ENCODE data around the gene NSD2.

NSD2 gene

GRCh38 chr4:1939664-1940509, 68.7 kb downstream of the NSD2 start:
- H3K4me3 ChIP-seq (ENCODE audit: insufficient read depth, low read depth, low read length, poor library complexity, severe bottlenecking): no peak overlapping the region
- no peaks in the 10 kb centered on the region for H3K27me3 ChIP-seq (replicated peaks; ENCODE audit: control insufficient read depth, insufficient read depth, low read length, poor library complexity, severe bottlenecking)
- H3K27ac ChIP-seq (ENCODE audit: insufficient read depth, low read length, poor library complexity, severe bottlenecking): no peak overlapping the region
- H3K4me1 ChIP-seq (ENCODE audit: control insufficient read depth, insufficient read depth, low read length, poor library complexity, severe bottlenecking): no peaks in the 10 kb centered on the region
- peaks cover 29% of the 10 kb centered on the region for H3K36me3 ChIP-seq (ENCODE audit: control insufficient read depth, insufficient read depth, low read length)
- no peak for DNase-seq
- no peaks in the 10 kb centered on the region for H3K9me3 ChIP-seq (ENCODE audit: control insufficient read depth, low read length)

- Histone ChIP-seq H3K36me3 (ENCODE audit: control insufficient read depth, insufficient read depth, low read length) (peaks cover 24% of the 10 kb centered on the region), H3K27me3 (replicated peaks; ENCODE audit: control insufficient read depth, insufficient read depth, low read length, poor library complexity, severe bottlenecking) (no peaks in the 10 kb centered on the region), H3K4me3 (ENCODE audit: insufficient read depth, low read depth, low read length, poor library complexity, severe bottlenecking) (no peak overlapping the region), H3K27ac (ENCODE audit: insufficient read depth, low read length, poor library complexity, severe bottlenecking) (no peak overlapping the region), H3K9me3 (ENCODE audit: control insufficient read depth, low read length) (no peaks in the 10 kb centered on the region), H3K4me1 (ENCODE audit: control insufficient read depth, insufficient read depth, low read length, poor library complexity, severe bottlenecking) (no peaks in the 10 kb centered on the region)
- DNase-seq: no peak
These were observed 69.4 kb downstream of the NSD2 start for GRCh38 chr4:1940566-1940965.

- Histone ChIP-seq H3K9me3 (ENCODE audit: control insufficient read depth, low read length) (no peaks in the 10 kb centered on the region), H3K4me1 (ENCODE audit: control insufficient read depth, insufficient read depth, low read length, poor library complexity, severe bottlenecking) (no peaks in the 10 kb centered on the region), H3K27ac (ENCODE audit: insufficient read depth, low read length, poor library complexity, severe bottlenecking) (no peak overlapping the region), H3K4me3 (ENCODE audit: insufficient read depth, low read depth, low read length, poor library complexity, severe bottlenecking) (no peak overlapping the region), H3K27me3 (replicated peaks; ENCODE audit: control insufficient read depth, insufficient read depth, low read length, poor library complexity, severe bottlenecking) (no peaks in the 10 kb centered on the region), H3K36me3 (ENCODE audit: control insufficient read depth, insufficient read depth, low read length) (peaks cover 16% of the 10 kb centered on the region)
- no peak for DNase-seq
These were observed 72.7 kb downstream of the NSD2 start for GRCh38 chr4:1943928-1944327.

GRCh38 chr4:1945124-1945895, 74.1 kb downstream of the NSD2 start:
- Histone ChIP-seq H3K9me3 (ENCODE audit: control insufficient read depth, low read length) (no peaks in the 10 kb centered on the region), H3K4me3 (ENCODE audit: insufficient read depth, low read depth, low read length, poor library complexity, severe bottlenecking) (no peak overlapping the region)
- DNase-seq: no peak

DNA sequence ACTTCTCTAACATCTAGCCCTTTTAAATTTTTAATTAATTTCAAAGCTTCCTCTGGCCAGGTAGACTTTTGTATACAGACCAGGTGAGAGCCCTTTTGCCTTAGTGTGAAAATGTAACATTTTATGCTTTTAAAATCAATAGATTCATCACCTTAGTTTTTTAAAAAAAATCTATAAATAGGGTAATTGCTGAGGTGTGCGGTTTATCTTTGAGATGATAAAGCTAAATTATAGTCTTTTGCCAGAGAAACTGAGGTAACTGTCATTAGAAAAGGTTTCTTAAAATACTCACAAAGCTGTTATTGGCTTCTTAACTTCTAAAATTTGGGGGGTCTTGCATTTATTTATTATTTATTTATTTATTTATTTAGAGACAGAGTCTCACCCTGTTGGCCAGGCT, 74.7 kb downstream of the NSD2 start:
- DNase-seq: no peak
- Histone ChIP-seq H3K27me3 (replicated peaks; ENCODE audit: control insufficient read depth, insufficient read depth, low read length, poor library complexity, severe bottlenecking) (no peaks in the 10 kb centered on the region), H3K4me3 (ENCODE audit: insufficient read depth, low read depth, low read length, poor library complexity, severe bottlenecking) (no peak overlapping the region), H3K4me1 (ENCODE audit: control insufficient read depth, insufficient read depth, low read length, poor library complexity, severe bottlenecking) (no peaks in the 10 kb centered on the region), H3K27ac (ENCODE audit: insufficient read depth, low read length, poor library complexity, severe bottlenecking) (no peak overlapping the region), H3K36me3 (ENCODE audit: control insufficient read depth, insufficient read depth, low read length) (peaks cover 12% of the 10 kb centered on the region), H3K9me3 (ENCODE audit: control insufficient read depth, low read length) (no peaks in the 10 kb centered on the region)

More at GRCh38 chr4:1945124-1945895, 74.1 kb downstream of the NSD2 start:
- Histone ChIP-seq H3K36me3 (ENCODE audit: control insufficient read depth, insufficient read depth, low read length) (peaks cover 12% of the 10 kb centered on the region), H3K4me1 (ENCODE audit: control insufficient read depth, insufficient read depth, low read length, poor library complexity, severe bottlenecking) (no peaks in the 10 kb centered on the region), H3K27me3 (replicated peaks; ENCODE audit: control insufficient read depth, insufficient read depth, low read length, poor library complexity, severe bottlenecking) (no peaks in the 10 kb centered on the region), H3K27ac (ENCODE audit: insufficient read depth, low read length, poor library complexity, severe bottlenecking) (no peak overlapping the region)

DNA sequence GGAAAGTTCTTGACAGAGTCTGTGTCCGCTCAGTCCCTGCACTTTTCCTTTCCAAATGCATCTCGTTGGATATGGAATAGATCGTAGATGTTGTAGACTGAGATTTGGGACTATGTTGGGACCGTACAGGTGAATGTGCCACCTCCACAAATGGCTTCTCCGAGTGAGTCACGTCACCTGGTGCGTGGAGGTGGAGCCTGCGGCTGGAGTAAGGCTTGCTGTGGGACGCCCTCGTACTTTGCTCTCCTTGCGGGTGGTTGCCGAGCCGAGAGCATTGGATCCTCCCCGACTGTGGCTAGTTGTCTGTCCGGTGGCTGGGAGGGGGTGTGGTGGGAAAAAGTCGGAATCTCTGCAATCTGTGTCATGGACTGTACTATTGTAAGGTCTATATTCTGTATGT, 77.0 kb downstream of the NSD2 start:
- Histone ChIP-seq H3K4me1 (ENCODE audit: control insufficient read depth, insufficient read depth, low read length, poor library complexity, severe bottlenecking) (no peaks in the 10 kb centered on the region), H3K27me3 (replicated peaks; ENCODE audit: control insufficient read depth, insufficient read depth, low read length, poor library complexity, severe bottlenecking) (no peaks in the 10 kb centered on the region), H3K9me3 (ENCODE audit: control insufficient read depth, low read length) (no peaks in the 10 kb centered on the region), H3K36me3 (ENCODE audit: control insufficient read depth, insufficient read depth, low read length) (peaks cover 9% of the 10 kb centered on the region), H3K4me3 (ENCODE audit: insufficient read depth, low read depth, low read length, poor library complexity, severe bottlenecking) (no peak overlapping the region), H3K27ac (ENCODE audit: insufficient read depth, low read length, poor library complexity, severe bottlenecking) (no peak overlapping the region)
- no peak for DNase-seq

DNA sequence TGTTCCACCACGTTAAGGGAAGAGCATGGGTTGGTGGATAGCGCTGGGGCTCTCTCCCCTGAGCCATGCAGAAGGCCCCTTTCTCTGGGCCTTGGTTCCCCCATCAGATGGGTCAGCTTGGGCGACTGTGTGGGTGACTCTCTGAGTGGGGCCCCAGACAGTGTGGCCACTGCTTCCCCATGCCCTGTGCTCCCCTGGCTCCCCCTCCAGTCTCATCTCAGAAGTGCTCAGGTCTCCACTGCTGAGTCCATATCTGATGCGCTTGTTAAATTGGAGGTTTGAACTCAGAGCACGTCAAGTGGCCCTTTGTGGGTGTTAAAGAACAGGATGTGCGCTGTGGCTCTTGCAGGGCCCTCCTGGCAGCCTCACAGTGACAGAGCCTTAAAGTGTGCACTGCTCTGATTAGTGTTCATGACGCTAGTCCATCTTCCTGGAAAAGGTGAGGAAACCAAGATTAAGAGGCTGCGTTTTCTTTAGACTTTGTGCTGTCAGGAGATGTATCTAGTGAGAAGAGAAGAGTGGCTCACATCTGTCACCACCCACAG, 77.8 kb downstream of the NSD2 start:
- DNase-seq: no peak
- no peaks in the 10 kb centered on the region for H3K4me1 ChIP-seq (ENCODE audit: control insufficient read depth, insufficient read depth, low read length, poor library complexity, severe bottlenecking)
- H3K27me3 ChIP-seq (replicated peaks; ENCODE audit: control insufficient read depth, insufficient read depth, low read length, poor library complexity, severe bottlenecking): no peaks in the 10 kb centered on the region
- H3K36me3 ChIP-seq (ENCODE audit: control insufficient read depth, insufficient read depth, low read length): peaks cover 13% of the 10 kb centered on the region
- H3K27ac ChIP-seq (ENCODE audit: insufficient read depth, low read length, poor library complexity, severe bottlenecking): no peak overlapping the region
- H3K9me3 ChIP-seq (ENCODE audit: control insufficient read depth, low read length): no peaks in the 10 kb centered on the region
- no peak overlapping the region for H3K4me3 ChIP-seq (ENCODE audit: insufficient read depth, low read depth, low read length, poor library complexity, severe bottlenecking)

- Histone ChIP-seq H3K4me3 (ENCODE audit: insufficient read depth, low read depth, low read length, poor library complexity, severe bottlenecking) (no peak overlapping the region), H3K27ac (ENCODE audit: insufficient read depth, low read length, poor library complexity, severe bottlenecking) (no peak overlapping the region), H3K27me3 (replicated peaks; ENCODE audit: control insufficient read depth, insufficient read depth, low read length, poor library complexity, severe bottlenecking) (no peaks in the 10 kb centered on the region), H3K36me3 (ENCODE audit: control insufficient read depth, insufficient read depth, low read length) (peaks cover 13% of the 10 kb centered on the region), H3K4me1 (ENCODE audit: control insufficient read depth, insufficient read depth, low read length, poor library complexity, severe bottlenecking) (no peaks in the 10 kb centered on the region), H3K9me3 (ENCODE audit: control insufficient read depth, low read length) (no peaks in the 10 kb centered on the region)
- no peak for DNase-seq
These were observed 79.2 kb downstream of the NSD2 start for GRCh38 chr4:1950369-1950768.

GRCh38 chr4:1952058-1952700, 81.0 kb downstream of the NSD2 start:
- H3K4me3 ChIP-seq (ENCODE audit: insufficient read depth, low read depth, low read length, poor library complexity, severe bottlenecking): no peak overlapping the region
- H3K27ac ChIP-seq (ENCODE audit: insufficient read depth, low read length, poor library complexity, severe bottlenecking): no peak overlapping the region
- H3K36me3 ChIP-seq (ENCODE audit: control insufficient read depth, insufficient read depth, low read length): peaks cover 20% of the 10 kb centered on the region

More at GRCh38 chr4:1952058-1952700, 81.0 kb downstream of the NSD2 start:
- Histone ChIP-seq H3K4me1 (ENCODE audit: control insufficient read depth, insufficient read depth, low read length, poor library complexity, severe bottlenecking) (no peaks in the 10 kb centered on the region), H3K9me3 (ENCODE audit: control insufficient read depth, low read length) (no peaks in the 10 kb centered on the region), H3K27me3 (replicated peaks; ENCODE audit: control insufficient read depth, insufficient read depth, low read length, poor library complexity, severe bottlenecking) (no peaks in the 10 kb centered on the region)
- no peak for DNase-seq
